ENCODE measurements around the gene ASB13.
A peak's percentile ranks its signal among the peaks of the same experiment; 100 is the strongest.

GRCh38 chr10:5684318-5684970 lies 18.0 kb upstream of the ASB13 start, which contains the start of gene TASOR2:
- TF ChIP-seq POLR2A (IDR thresholded peaks at IDR 0.05; ENCODE audit: low read length): peak; percentile 77
- TF ChIP-seq GATA1 (IDR thresholded peaks at IDR 0.05; ENCODE audit: low read depth, low read length): no peak

Measured in erythroblast (primary cell).